Sigmoid colon (tissue), 4 donors: ENCODE data around the gene MYL10.

Source experiments
- CTCF ChIP-seq, 4 experiments: fragments of 450-650 bp in 3 of 4; fragments of 200-600 bp in 1 of 4; IDR thresholded peaks; one replicate each; pipeline ENCODE4 v1.5.1; 2016 to 2019; ENCODE audit warnings: antibody characterized with exemption in 4 of 4, mild to moderate bottlenecking in 3 of 4, moderate library complexity in 2 of 4
- EP300 ChIP-seq, 4 donors: sonication (generic); formaldehyde crosslinking; IDR thresholded peaks; one replicate each; pipeline ENCODE4 v1.6.1; 2017; ENCODE audit warnings: antibody characterized with exemption in 4 of 4
- POLR2A ChIP-seq, 2 donors: fragments of 450-650 bp; IDR thresholded peaks; one replicate each; pipeline ENCODE4 v1.6.1; 2016; ENCODE audit warnings: antibody characterized with exemption in 2 of 2, mild to moderate bottlenecking in 2 of 2, moderate library complexity in 2 of 2

DNA sequence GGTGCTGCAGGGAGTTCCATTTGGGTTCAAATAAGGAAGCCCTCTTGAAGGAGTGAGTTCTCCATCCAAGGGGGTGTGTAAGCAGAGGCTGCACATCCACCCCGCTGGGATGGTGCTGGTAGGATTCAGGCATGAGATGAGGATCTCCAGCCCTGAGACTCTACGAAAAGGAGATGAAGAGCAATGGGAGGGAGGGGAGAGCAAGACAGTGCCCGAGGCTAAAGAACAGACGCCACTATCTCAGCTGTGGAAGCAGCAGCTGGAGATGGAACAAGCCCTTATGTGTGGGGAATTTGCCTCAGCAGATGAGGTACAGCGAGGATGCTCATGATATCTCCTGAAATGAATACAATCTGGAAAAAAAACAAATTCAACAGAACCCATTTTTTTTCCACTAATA, 28.1 kb upstream of the MYL10 start:
- TF ChIP-seq POLR2A (IDR thresholded peaks at IDR 0.05) = no peak
- TF ChIP-seq CTCF (IDR thresholded peaks at IDR 0.05) = no peak
- no peak for TF ChIP-seq EP300 (IDR thresholded peaks at IDR 0.05)
